Measurements from ENCODE around the gene CDK11B.
"Not testable (repeated sequence)": the region's sequence is repeated elsewhere in the genome, so short reads cannot be mapped to it uniquely, and the experiment has no call there.

Gene CDK11B

GRCh38 chr1:1680031-1680911 is 21.5 kb upstream of the CDK11B start:
- TF ChIP-seq CTCF (conservative IDR thresholded peaks at IDR 0.05; ENCODE audit: control insufficient read depth, insufficient read depth, low read depth, low read length), result no peak
- H3K4me3 ChIP-seq (ENCODE audit: control insufficient read depth, low read depth, low read length), result no peak overlapping the region
- no peak for DNase-seq (ENCODE audit: low read depth)

- DNase-seq (ENCODE audit: low read depth), result peak; percentile 18
- peak; percentile 42 for TF ChIP-seq CTCF (conservative IDR thresholded peaks at IDR 0.05; ENCODE audit: control insufficient read depth, insufficient read depth, low read depth, low read length)
Measured at GRCh38 chr1:1678581-1679380, 20.0 kb upstream of the CDK11B start.

GRCh38 chr1:1677718-1678580 is 19.1 kb upstream of the CDK11B start:
- DNase-seq (ENCODE audit: low read depth), result no peak
- H3K4me3 ChIP-seq (ENCODE audit: control insufficient read depth, low read depth, low read length), result no peak overlapping the region
- no peak for TF ChIP-seq CTCF (conservative IDR thresholded peaks at IDR 0.05; ENCODE audit: control insufficient read depth, insufficient read depth, low read depth, low read length)

More at GRCh38 chr1:1678581-1679380, 20.0 kb upstream of the CDK11B start:
- H3K4me3 ChIP-seq (ENCODE audit: control insufficient read depth, low read depth, low read length), result no peak overlapping the region

GRCh38 chr1:1676087-1676486 is 17.3 kb upstream of the CDK11B start:
- not testable (repeated sequence) for DNase-seq (ENCODE audit: low read depth); H3K4me3 ChIP-seq (ENCODE audit: control insufficient read depth, low read depth, low read length)

GRCh38 chr1:1675218-1675617 is 16.4 kb upstream of the CDK11B start:
- DNase-seq (ENCODE audit: low read depth); H3K4me3 ChIP-seq (ENCODE audit: control insufficient read depth, low read depth, low read length): not testable (repeated sequence)

- not testable (repeated sequence) for DNase-seq (ENCODE audit: low read depth)
Measured at GRCh38 chr1:1674806-1675205, 16.0 kb upstream of the CDK11B start.

GRCh38 chr1:1672181-1672965 is 13.6 kb upstream of the CDK11B start:
- H3K4me3 ChIP-seq (ENCODE audit: control insufficient read depth, low read depth, low read length), result no peak overlapping the region
- no peak for TF ChIP-seq CTCF (conservative IDR thresholded peaks at IDR 0.05; ENCODE audit: control insufficient read depth, insufficient read depth, low read depth, low read length)
- no peak for DNase-seq (ENCODE audit: low read depth)

More at GRCh38 chr1:1674806-1675205, 16.0 kb upstream of the CDK11B start:
- H3K4me3 ChIP-seq (ENCODE audit: control insufficient read depth, low read depth, low read length), result not testable (repeated sequence)
